NCI-H748 treated with DMSO at 0.1 percent for 48 hours (cell line): ENCODE measurements around the gene KPNA6.
A peak's percentile ranks its signal among the peaks of the same experiment; 100 is the strongest.
"Not testable (repeated sequence)": the region's sequence is repeated elsewhere in the genome, so short reads cannot be mapped to it uniquely, and the experiment has no call there.

ENCODE experiments used
- DNase-seq: peaks from one replicate; lab custom pipeline; 2025; lab: John Stamatoyannopoulos, UW

Gene KPNA6

DNA sequence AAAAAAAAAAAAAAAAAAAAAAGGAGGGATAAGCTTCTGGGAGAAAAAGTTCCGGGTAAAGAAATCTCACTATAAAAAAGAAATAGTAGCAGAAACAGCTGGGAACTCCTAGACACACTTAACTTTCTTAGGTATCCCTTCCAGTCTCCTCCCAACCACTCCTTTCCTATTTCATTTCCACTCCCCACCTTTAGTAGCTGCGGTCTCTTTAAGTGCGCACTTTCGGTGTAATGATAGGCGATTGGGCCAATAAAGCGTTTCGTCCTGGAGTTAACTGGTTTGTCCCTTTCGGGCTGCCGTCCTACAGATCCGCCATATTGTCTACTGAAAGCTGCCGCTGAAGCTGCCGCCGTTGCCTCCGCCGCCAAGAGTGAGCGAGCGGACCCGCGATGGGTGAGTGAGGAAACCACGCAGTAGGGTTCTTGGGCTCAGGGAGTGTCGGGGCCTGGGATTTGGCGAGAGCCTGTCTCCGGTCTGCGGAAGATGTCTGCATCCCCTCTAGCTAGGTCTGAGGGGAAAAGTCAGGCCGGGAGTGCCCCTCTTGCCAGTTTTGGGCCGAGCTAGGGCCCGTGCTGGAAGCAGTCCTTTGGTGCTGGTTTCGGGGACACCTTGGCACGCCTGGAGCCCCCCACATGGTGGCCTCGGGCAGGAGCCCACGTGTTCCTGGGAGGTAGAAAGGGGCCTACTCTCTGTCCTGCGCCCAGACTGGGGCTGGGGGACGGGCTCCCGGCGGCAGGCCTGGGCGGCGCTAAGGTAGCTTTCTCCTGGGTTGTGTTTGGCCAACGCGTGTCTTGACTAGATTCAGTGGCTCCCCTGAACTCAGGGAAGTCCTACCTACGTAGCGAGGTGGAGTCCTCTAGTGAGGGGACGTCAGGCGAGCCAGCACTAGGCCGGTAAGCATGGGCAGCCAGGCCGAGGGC, at the start of gene KPNA6:
Gene KPNA6 (plus strand): TSS at position 315 of the 920 bp plus-strand sequence. CDS start 75 bp downstream, at position 390.
- peak; percentile 85 for DNase-seq

- no peak for DNase-seq
Observed at GRCh38 chr1:32060914-32061313, 46.9 kb upstream of the KPNA6 start.

- DNase-seq = no peak
Observed at GRCh38 chr1:32062867-32063230, 45.0 kb upstream of the KPNA6 start.

DNA sequence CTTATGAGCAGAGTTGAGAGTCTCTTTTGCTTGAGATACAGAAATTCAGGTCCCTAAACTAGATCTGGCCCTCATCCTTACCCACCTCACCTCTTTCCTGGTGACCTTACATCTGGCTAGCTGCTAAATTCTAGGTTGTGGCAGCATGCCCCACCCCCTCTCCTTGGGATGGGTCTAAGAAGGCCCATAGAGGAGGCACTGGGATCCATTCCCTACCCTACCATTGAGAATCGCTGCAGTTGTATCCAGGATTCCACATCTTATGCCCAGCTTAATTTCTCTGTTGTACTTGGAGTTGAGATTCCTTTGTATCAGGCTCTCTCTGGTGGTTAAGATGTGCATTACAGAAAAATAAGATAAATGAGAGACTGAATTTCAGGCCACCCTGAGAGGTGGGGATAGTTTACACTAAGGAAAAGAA, 44.6 kb upstream of the KPNA6 start:
- no peak for DNase-seq

DNA sequence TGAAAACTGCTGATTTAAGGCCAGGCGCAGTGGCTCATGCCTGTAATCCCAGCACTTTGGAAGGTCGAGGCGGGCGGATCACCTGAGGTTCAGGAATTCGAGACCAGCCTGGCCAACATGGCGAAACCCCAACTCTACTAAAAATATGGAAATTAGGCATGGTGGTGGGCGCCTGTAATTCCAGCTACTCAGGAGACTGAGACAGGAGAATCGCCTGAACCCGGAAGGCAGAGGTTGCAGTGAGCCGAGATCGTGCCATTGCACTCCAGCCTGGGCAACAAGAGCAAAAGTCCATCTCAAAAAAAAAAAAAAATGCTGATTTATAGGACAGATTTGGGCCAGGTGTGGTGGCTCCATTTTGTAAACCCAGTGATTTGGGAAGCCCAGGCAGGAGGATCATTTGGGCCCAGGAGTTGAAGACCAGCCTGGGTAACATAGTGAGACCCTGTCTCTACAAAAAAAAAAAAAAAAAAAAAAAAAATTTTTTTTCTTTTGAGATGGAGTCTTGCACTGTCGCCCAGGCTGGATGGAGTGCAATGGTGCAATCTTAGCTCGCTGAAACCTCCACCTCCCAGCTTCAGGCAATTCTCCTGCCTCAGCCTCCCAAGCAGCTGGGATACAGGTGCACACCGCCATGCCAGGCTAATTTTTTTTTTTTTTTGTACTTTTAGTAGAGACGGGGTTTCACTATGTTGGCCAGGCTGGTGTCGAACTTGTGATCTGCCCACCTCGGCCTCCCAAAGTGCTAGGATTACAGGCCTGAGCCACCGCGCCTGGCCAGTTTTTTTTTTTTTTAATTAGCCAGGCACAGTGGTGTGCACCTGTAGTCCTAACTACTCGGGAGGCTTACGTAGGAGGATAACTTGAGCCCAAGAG, 42.0 kb upstream of the KPNA6 start:
- DNase-seq = not testable (repeated sequence)

- no peak for DNase-seq
Observed at GRCh38 chr1:32066489-32066873, 41.4 kb upstream of the KPNA6 start.

- DNase-seq = no peak
Observed at GRCh38 chr1:32068957-32069588, 38.8 kb upstream of the KPNA6 start.

DNA sequence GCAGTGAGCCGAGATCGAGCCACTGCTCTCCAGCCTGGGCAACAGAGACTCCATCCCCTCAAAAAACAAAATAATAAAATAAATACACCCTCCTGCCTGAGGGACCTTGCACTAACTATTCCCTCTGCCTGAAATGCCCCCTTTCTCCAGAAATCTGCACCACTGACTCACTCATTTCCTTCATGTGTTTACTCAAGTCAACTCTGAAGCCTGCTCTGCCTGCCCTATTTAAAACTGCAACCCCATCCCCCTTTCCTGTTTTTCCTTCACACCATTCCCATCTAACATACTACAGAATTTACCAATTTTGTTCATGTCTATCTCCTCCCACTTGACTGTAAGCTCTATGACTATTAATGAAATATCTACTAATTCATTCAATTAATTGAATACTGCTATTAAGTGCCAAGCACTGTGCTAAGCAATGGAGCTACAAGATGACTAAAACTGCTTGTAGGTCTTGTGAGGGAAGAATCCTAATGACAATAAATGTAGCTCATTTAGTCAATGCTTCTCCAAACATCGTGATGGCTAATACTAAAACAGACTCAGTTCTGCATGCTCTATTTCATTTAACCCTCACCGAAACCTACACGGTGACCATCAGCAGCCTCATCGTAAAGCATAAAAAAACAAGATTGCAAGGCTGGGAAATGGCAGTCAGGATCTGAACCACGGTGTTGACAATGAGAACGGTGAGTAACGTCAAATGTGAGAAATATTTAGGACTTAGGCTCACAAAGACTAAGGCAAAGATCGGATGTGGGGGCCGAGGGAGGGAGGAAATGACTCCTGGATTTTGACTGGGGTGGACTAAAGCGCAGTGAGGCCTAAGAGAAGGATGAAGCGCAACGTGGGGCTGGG, 35.9 kb upstream of the KPNA6 start:
- peak; percentile 2 for DNase-seq

DNA sequence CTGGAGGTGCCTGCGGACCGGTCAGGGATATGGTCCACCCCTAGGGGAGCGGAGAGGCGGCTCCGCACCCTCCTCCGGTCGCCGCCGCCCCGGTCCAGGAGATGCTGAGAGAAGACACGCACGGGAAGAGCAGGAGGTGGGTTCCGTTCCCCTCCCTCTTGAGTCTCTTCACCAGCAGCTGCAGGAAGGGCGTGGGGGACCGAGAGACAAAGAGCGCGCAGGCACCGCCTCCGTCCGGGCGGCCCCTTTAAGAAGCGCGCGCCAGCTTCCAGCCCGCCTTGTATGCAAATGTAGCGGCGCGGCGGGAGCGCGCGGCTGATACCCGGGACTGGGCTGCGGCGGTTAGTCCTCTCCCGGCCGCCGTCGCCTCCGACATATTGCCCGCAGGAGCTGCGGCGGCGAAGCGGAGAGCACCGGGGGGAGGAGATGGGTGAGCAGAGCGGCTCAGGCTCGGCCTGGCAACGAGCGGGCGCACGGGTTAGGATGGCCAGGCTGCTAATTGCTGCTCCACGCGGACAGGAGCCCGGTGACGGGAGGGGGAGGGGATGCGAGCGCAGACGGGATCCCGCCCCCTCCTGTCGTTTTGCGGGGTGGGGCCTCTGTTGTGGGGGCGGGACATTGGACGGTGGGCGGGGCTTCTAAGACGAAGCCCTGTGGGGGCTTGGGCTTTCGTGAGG, 35.1 kb upstream of the KPNA6 start, which contains the start of gene TMEM39B:
Gene TMEM39B (plus strand): TSS at position 318 of the 677 bp plus-strand sequence. CDS start 109 bp downstream, at position 427.
- peak; percentile 87 for DNase-seq

- DNase-seq = peak; percentile 80
Observed at GRCh38 chr1:32073299-32074229, 34.3 kb upstream of the KPNA6 start.

- no peak for DNase-seq
Observed at GRCh38 chr1:32074841-32075240, 33.0 kb upstream of the KPNA6 start.

GRCh38 chr1:32077451-32077850, 30.4 kb upstream of the KPNA6 start:
- no peak for DNase-seq

- no peak for DNase-seq
Observed at GRCh38 chr1:32082022-32082421, 25.8 kb upstream of the KPNA6 start.

- DNase-seq = not testable (repeated sequence)
Observed at GRCh38 chr1:32086381-32086780, 21.5 kb upstream of the KPNA6 start.

DNA sequence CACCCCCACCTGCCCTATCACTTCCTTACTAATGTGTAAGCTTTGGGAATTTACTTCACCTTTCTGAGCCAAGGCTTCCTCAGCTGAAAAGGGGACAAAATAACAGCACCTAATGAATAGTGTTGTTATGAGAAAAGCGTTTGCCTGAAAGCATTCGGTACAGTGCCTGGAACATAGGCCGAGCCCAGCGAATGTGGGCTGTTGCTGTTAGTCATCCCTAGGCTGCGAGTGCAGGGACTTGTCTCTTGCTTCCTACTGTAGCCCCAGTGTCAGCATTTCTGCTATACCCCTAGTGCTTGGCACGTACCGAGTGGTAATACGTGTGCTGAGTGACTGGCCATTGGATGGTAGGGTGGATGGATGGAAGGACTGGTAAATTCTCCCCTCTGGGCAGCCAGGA, 16.7 kb upstream of the KPNA6 start:
- no peak for DNase-seq

- DNase-seq = no peak
Observed at GRCh38 chr1:32091591-32091990, 16.3 kb upstream of the KPNA6 start.

- DNase-seq = no peak
Observed at GRCh38 chr1:32094746-32095521, 12.9 kb upstream of the KPNA6 start.

DNA sequence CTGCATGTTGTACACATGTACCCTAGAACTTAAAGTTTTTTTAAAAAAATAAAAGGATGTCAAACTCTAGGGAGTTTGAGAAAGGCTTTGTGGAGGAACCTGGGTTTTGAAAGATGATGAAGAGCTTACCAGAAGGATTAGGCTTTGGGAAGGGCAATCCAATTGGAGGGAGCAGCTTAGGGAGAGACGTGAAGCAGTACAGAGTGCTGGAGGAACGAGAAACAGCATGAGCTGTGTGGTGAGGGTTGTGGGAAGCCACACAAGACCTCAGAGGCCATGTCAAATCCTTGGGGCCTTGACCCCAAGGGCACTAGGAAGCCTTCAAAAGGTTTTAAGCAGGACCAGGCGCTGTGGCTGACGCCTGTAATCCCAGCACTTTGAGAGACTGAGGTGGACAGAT, 8.4 kb upstream of the KPNA6 start:
- DNase-seq = no peak

GRCh38 chr1:32100359-32100758, 7.5 kb upstream of the KPNA6 start:
- DNase-seq = no peak
